Naive B cell (primary cell): ENCODE results near the gene MYBPC3. TPM values are rescaled to one million over a fixed set of nuclear protein-coding genes. Genes with fewer than 3 reads are reported as not detected.
A peak's percentile ranks its signal among the peaks of the same experiment; 100 is the strongest.

Source experiments
- ATAC-seq, 2 donors: fragments of 150-1000 bp; cut with Tn5 transposase; 2 replicates each; pipeline ENCODE4 v1.10.0; 2021; ENCODE audit warnings: low read depth in 2 of 2, mild to moderate bottlenecking in 2 of 2, moderate library complexity in 2 of 2
- DNase-seq: peaks from one replicate; pipeline ENCODE4 v3.0.0; 2022
- H3K27ac Mint-ChIP-seq, 6 donors: one replicate each; pipeline ENCODE4 v1.8.0; 2020 to 2022; ENCODE audit warnings: mild to moderate bottlenecking in 6 of 6, mixed read lengths in 6 of 6, moderate library complexity in 5 of 6, inconsistent platforms in 2 of 6
- H3K27me3 Mint-ChIP-seq, 3 donors: one replicate each; pipeline ENCODE4 v1.8.0; 2021 to 2022; ENCODE audit warnings: mixed read lengths in 3 of 3, mild to moderate bottlenecking in 1 of 3
- H3K36me3 Mint-ChIP-seq, 2 donors: one replicate each; pipeline ENCODE4 v1.8.0; 2020 to 2022; ENCODE audit warnings: mixed read lengths in 2 of 2, inconsistent platforms in 1 of 2, mild to moderate bottlenecking in 1 of 2
- H3K4me1 Mint-ChIP-seq, 3 donors: one replicate each; pipeline ENCODE4 v1.8.0; 2020 to 2022; ENCODE audit warnings: mixed read lengths in 3 of 3, inconsistent platforms in 1 of 3, mild to moderate bottlenecking in 1 of 3, moderate library complexity in 1 of 3
- H3K4me3 Mint-ChIP-seq, 8 donors: one replicate each; pipeline ENCODE4 v1.8.0; 2020 to 2022; ENCODE audit warnings: mild to moderate bottlenecking in 8 of 8, mixed read lengths in 8 of 8, moderate library complexity in 8 of 8, inconsistent platforms in 2 of 8
- H3K9me3 Mint-ChIP-seq, 7 donors: one replicate each; pipeline ENCODE4 v1.8.0; 2020 to 2022; ENCODE audit warnings: mixed read lengths in 7 of 7, mild to moderate bottlenecking in 5 of 7, inconsistent platforms in 2 of 7, moderate library complexity in 1 of 7
- polyA plus RNA-seq, 6 donors: library from polyadenylated mRNA; unstranded; fragments of 300-500 nt; fragmentation: Illumina TruSeq; gene quantifications; one replicate each; pipeline ENCODE4 v1.2.3, GENCODE V29; 2021; ENCODE audit warnings: low read depth in 6 of 6

Gene MYBPC3
- polyA plus RNA-seq, 6 donors from 2014 or later = not detected

- DNase-seq (peak; percentile 83), ATAC-seq (peak; percentile 91 to 93)
- Mint-ChIP-seq H3K4me1 (peaks cover 33 to 45% (median 44%) of the 10 kb centered on the region in 3 donors), H3K36me3 (no peaks in the 10 kb centered on the region), H3K27ac (peak within 1 kb of the TSS in 2 of 6 donors; percentile 96 to 100), H3K9me3 (no peaks in the 10 kb centered on the region), H3K27me3 (no peaks in the 10 kb centered on the region), H3K4me3 (peak within 1 kb of the TSS in 1 of 8 donors; percentile 96)
Observed at GRCh38 chr11:47378010-47378835, 25.7 kb upstream of the MYBPC3 start, which contains the start of gene SPI1. Gene SPI1 (minus strand): TSS chr11:47378547. CDS start chr11:47378353, 194 bp downstream.

- peak overlapping the region in 2 of 6 donors; percentile 96 to 100 for H3K27ac Mint-ChIP-seq
- H3K4me3 Mint-ChIP-seq = peak overlapping the region in 1 of 8 donors; percentile 96
- peaks cover 0 to 2% of the 10 kb centered on the region in 2 donors for H3K36me3 Mint-ChIP-seq
- no peak for DNase-seq
- no peak for ATAC-seq
- H3K4me1 Mint-ChIP-seq = peaks cover 34 to 47% (median 44%) of the 10 kb centered on the region in 3 donors
- no peaks in the 10 kb centered on the region for H3K27me3 Mint-ChIP-seq
- H3K9me3 Mint-ChIP-seq = no peaks in the 10 kb centered on the region
Observed at GRCh38 chr11:47377571-47378009, 25.1 kb upstream of the MYBPC3 start.

GRCh38 chr11:47376525-47377371 is 24.2 kb upstream of the MYBPC3 start:
- peaks cover 0 to 10% of the 10 kb centered on the region in 2 donors for H3K36me3 Mint-ChIP-seq
- DNase-seq = no peak
- no peaks in the 10 kb centered on the region for H3K9me3 Mint-ChIP-seq
- no peaks in the 10 kb centered on the region for H3K27me3 Mint-ChIP-seq
- peak overlapping the region in 3 of 6 donors; percentile 59 to 100 (median 84) for H3K27ac Mint-ChIP-seq
- H3K4me3 Mint-ChIP-seq = peak overlapping the region in 1 of 8 donors; percentile 96
- peaks cover 41 to 51% (median 51%) of the 10 kb centered on the region in 3 donors for H3K4me1 Mint-ChIP-seq
- peak; percentile 12 to 15 for ATAC-seq

DNA sequence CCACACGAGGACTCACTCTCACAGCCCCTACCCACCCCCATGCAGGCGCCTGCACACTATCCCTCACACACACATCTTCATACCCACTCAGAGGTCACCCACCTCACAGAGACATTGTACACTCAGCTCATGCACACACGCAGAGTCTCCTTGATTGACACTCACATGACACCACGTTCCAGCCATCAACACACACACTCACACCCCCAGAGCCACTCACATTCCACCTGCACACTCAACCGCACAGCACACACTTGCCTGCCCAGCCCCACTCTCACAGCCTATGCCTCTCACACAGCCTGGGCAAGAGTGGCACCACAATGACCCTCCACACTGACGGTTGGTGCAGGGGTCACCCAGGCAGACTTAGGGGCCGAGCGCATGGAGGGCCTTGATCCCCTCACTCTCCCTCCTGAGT is 23.6 kb upstream of the MYBPC3 start:
- H3K36me3 Mint-ChIP-seq = peaks cover 0 to 11% of the 10 kb centered on the region in 2 donors
- peak overlapping the region in 1 of 8 donors; percentile 96 for H3K4me3 Mint-ChIP-seq
- DNase-seq = no peak
- no peak for ATAC-seq
- no peaks in the 10 kb centered on the region for H3K27me3 Mint-ChIP-seq
- peak overlapping the region in 5 of 6 donors; percentile 58 to 100 (median 73) for H3K27ac Mint-ChIP-seq
- H3K4me1 Mint-ChIP-seq = peaks cover 43 to 54% (median 52%) of the 10 kb centered on the region in 3 donors
- no peaks in the 10 kb centered on the region for H3K9me3 Mint-ChIP-seq

- DNase-seq (no peak), ATAC-seq (no peak)
- Mint-ChIP-seq H3K4me3 (peak overlapping the region in 6 of 8 donors; percentile 42 to 96 (median 68)), H3K27ac (peak overlapping the region in 3 of 6 donors; percentile 58 to 91 (median 69)), H3K27me3 (no peaks in the 10 kb centered on the region), H3K4me1 (peaks cover 46 to 55% (median 50%) of the 10 kb centered on the region in 3 donors), H3K9me3 (no peaks in the 10 kb centered on the region), H3K36me3 (peaks cover 0 to 11% of the 10 kb centered on the region in 2 donors)
Observed at GRCh38 chr11:47375546-47376085, 23.1 kb upstream of the MYBPC3 start.

GRCh38 chr11:47375020-47375419 is 22.5 kb upstream of the MYBPC3 start:
- Mint-ChIP-seq H3K4me1 (peaks cover 48 to 55% (median 49%) of the 10 kb centered on the region in 3 donors), H3K4me3 (peak overlapping the region in 6 of 8 donors; percentile 42 to 96 (median 68)), H3K27ac (peak overlapping the region in 4 of 6 donors; percentile 69 to 88 (median 80)), H3K27me3 (no peaks in the 10 kb centered on the region), H3K36me3 (peaks cover 0 to 11% of the 10 kb centered on the region in 2 donors), H3K9me3 (no peaks in the 10 kb centered on the region)
- no peak for DNase-seq
- no peak for ATAC-seq

DNA sequence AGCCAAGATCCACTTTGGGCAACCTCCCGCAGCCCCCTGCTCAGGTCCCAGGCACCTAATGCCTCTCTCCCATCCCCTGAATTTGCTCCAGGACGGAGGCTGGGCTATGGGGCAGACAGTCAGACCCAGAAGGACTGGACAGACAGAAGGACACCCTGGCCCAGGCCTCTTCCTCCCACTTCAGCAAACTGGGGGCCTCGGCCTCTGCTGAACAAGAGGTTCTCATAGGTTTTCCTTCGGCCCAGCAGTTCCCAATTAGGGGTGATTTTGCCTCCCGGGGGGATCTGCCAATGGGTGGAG is 22.2 kb upstream of the MYBPC3 start:
- Mint-ChIP-seq H3K9me3 (no peaks in the 10 kb centered on the region), H3K27me3 (no peaks in the 10 kb centered on the region), H3K36me3 (peaks cover 0 to 12% of the 10 kb centered on the region in 2 donors), H3K4me3 (peak overlapping the region in 6 of 8 donors; percentile 16 to 96 (median 66)), H3K27ac (peak overlapping the region in 3 of 6 donors; percentile 59 to 82 (median 69)), H3K4me1 (peaks cover 51 to 59% (median 52%) of the 10 kb centered on the region in 3 donors)
- ATAC-seq (no peak), DNase-seq (no peak)

DNA sequence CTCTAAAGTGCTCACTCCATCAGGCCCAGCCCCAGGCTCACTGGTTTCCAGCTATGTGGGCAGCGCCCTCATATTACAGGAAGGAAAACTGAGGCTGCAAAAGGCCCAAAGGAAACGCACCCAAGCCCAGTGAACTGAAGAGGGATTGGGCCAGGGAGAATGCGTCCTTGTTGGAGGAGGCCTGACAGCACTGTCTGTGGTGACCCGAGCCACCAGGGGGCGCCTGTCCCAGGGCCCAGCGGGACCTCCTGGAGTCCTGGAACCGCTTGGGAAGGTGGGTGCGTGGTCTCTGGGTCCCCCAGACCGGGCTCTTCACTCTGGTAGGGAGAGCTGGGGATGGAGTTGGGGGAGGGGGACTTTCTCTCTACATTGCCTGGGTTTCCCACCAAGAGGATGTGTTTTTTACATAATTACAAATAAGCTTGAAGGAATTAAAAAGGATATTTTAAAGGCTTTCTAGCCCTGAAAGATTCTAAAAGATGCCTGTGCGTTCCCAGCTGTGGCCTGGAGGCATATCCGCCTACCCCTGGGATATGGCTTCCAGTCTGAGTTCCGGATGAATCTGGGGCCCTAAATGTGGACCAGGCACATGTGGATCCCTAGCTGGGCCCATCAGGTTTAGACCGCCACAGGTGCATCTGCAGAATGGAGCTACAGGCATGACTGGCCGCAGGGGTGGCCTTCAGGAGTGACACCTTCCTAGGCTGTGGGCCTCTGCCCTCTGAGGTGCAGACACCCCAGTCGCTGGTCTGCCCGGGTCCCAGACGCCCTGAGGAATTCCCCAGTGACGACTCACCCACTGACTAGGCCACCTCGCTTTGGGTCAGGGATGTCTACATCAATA is 21.6 kb upstream of the MYBPC3 start:
- Mint-ChIP-seq H3K4me3 (peak overlapping the region in 6 of 8 donors; percentile 15 to 73 (median 34)), H3K36me3 (peaks cover 0 to 17% of the 10 kb centered on the region in 2 donors), H3K9me3 (no peaks in the 10 kb centered on the region), H3K27me3 (no peaks in the 10 kb centered on the region), H3K4me1 (peaks cover 56 to 65% (median 57%) of the 10 kb centered on the region in 3 donors), H3K27ac (peak overlapping the region; percentile 59 to 82 (median 66))
- peak; percentile 14 to 30 for ATAC-seq
- peak; percentile 75 for DNase-seq

DNA sequence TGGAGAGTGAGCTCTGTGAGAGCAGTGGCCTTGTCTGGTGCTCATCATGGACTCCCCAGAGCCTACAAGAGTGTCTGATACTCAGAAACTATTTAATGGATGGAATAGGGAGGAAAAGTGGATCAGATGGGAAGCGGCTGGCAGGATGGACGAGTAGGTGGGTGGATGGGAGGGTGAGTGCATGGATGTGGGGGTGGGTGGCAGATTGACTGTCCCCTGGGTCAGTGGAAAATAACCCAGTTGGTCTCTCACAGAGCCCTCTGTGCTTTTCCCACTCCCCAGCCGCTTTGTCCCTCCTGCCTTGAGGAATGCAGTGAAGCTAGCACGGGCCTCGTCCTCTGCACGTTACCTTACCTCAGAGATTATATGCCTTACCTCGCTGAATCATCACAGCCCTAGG is 19.9 kb upstream of the MYBPC3 start:
- Mint-ChIP-seq H3K9me3 (no peaks in the 10 kb centered on the region), H3K27ac (peak overlapping the region in 4 of 6 donors; percentile 49 to 89 (median 78)), H3K36me3 (peaks cover 0 to 26% of the 10 kb centered on the region in 2 donors), H3K27me3 (no peaks in the 10 kb centered on the region), H3K4me3 (peak overlapping the region in 1 of 8 donors; percentile 42), H3K4me1 (peaks cover 50 to 70% (median 65%) of the 10 kb centered on the region in 3 donors)
- no peak for ATAC-seq
- DNase-seq = no peak

GRCh38 chr11:47369676-47370075 is 17.2 kb upstream of the MYBPC3 start:
- Mint-ChIP-seq H3K4me1 (peaks cover 48 to 64% (median 60%) of the 10 kb centered on the region in 3 donors), H3K27ac (peak overlapping the region in 3 of 6 donors; percentile 40 to 46 (median 40)), H3K27me3 (no peaks in the 10 kb centered on the region), H3K36me3 (peaks cover 5 to 34% of the 10 kb centered on the region in 2 donors), H3K9me3 (no peaks in the 10 kb centered on the region), H3K4me3 (no peak overlapping the region)
- ATAC-seq (no peak), DNase-seq (no peak)

DNA sequence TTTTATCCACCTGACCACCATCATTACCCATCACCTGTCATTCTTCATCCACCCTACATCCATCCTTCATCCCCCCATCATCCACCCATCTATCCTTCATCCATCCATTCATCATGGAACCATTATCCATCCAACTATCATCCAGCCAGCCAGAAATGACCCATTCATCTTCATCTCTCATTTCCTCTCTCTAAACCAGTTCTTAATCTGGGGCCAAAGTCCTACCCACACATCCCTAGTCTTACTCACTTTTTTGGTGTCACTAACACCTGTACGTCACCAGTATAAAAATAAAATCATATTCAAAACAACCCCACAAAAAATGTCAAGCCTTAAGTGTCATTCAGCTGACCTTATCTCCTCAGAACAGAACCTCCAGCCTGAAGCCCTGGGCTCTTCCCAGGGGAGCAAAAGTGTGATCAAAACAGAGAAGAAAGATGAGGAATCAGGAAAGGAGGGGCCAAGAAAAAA is 13.6 kb upstream of the MYBPC3 start:
- Mint-ChIP-seq H3K4me1 (peaks cover 45 to 58% (median 50%) of the 10 kb centered on the region in 3 donors), H3K4me3 (peak overlapping the region in 1 of 8 donors; percentile 0), H3K36me3 (peaks cover 5 to 23% of the 10 kb centered on the region in 2 donors), H3K27me3 (no peaks in the 10 kb centered on the region), H3K9me3 (no peaks in the 10 kb centered on the region), H3K27ac (peak overlapping the region in 5 of 6 donors; percentile 3 to 70 (median 54))
- ATAC-seq = no peak
- no peak for DNase-seq

DNA sequence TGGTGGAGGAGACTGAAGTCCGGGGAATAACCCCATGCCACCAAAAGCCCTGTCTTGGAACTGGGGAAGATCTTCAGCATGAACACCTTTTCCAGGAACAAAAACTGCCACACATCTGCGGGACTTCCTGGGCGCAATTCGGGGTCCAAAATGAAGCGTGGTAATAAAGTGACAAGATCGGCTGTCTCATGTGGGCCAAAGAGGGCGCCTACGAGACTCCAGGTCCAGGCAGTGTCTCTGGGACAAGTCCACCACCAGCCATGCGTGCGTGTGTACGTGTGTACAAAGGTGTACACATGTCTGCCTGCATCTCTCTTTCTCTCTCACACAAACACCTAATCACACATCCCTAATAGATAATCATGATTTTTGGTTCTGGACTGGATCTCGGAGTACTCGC is 8.9 kb upstream of the MYBPC3 start:
- Mint-ChIP-seq H3K9me3 (no peaks in the 10 kb centered on the region), H3K27me3 (no peaks in the 10 kb centered on the region), H3K36me3 (no peaks in the 10 kb centered on the region), H3K4me3 (peak overlapping the region in 2 of 8 donors; percentile 30 to 54), H3K4me1 (peaks cover 35 to 49% (median 36%) of the 10 kb centered on the region in 3 donors), H3K27ac (peak overlapping the region; percentile 54 to 92 (median 76))
- no peak for DNase-seq
- ATAC-seq = no peak
